IMR-90 (cell line): ENCODE results near the gene AMACR. TPM values are rescaled to one million over a fixed set of nuclear protein-coding genes. Genes with fewer than 3 reads are reported as not detected.

Experiments
- ATAC-seq: fragments of 200-7000 bp; cut with Tn5 transposase; 2 replicates; pipeline ENCODE4 v1.9.1; 2020; ENCODE audit warnings: low read depth, mild to moderate bottlenecking, moderate library complexity
- BruUV-seq: library from RNA; stranded (reverse); fragments of 400-500 nt; replicated peaks from 2 replicates; lab custom pipeline; 2021; lab: Mats Ljungman, UMichigan
- CTCF ChIA-PET: fragments of 300-600 bp; formaldehyde crosslinking; extraction: SDS; loops from one replicate; lab custom pipeline; 2021; ENCODE audit warnings: antibody characterized with exemption; lab: Yijun Ruan, JAX
- POLR2A ChIA-PET: fragments of 300-600 bp; sonication (Branson Sonifier 250); formaldehyde crosslinking; loops from one replicate; lab custom pipeline; 2022; ENCODE audit warnings: antibody characterized with exemption; ENCODE audit not compliant: unreplicated experiment; lab: Charles Lee
- DNase-seq: peaks from one replicate; pipeline ENCODE4 v3.0.0; 2013
- H2AFZ ChIP-seq: replicated peaks from 2 replicates; pipeline ENCODE3; 2013; ENCODE audit warnings: low read length, mild to moderate bottlenecking; ENCODE audit not compliant: poor library complexity
- H2AK5ac ChIP-seq: 2 replicates; pipeline ENCODE4 v1.6.1; 2013; ENCODE audit warnings: low read depth, low read length, inconsistent platforms
- H2AK9ac ChIP-seq: replicated peaks from 2 replicates; pipeline ENCODE3; 2013; ENCODE audit warnings: mild to moderate bottlenecking, low read depth, low read length, moderate library complexity; ENCODE audit not compliant: poor library complexity
- H2BK120ac ChIP-seq: 2 replicates; pipeline ENCODE4 v1.6.1; 2013; ENCODE audit warnings: low read depth, low read length, inconsistent platforms
- H2BK15ac ChIP-seq: 3 replicates; pipeline ENCODE4 v1.6.1; 2013; ENCODE audit warnings: low read depth, low read length, inconsistent platforms
- H2BK20ac ChIP-seq: 2 replicates; pipeline ENCODE4 v1.6.1; 2013; ENCODE audit warnings: low read depth, mild to moderate bottlenecking, inconsistent platforms, low read length, moderate library complexity
- H2BK5ac ChIP-seq: 2 replicates; pipeline ENCODE4 v1.6.1; 2013; ENCODE audit warnings: mild to moderate bottlenecking, low read depth, low read length, inconsistent platforms; ENCODE audit not compliant: poor library complexity, severe bottlenecking
- H3K14ac ChIP-seq: replicated peaks from 2 replicates; pipeline ENCODE4 v1.6.1; 2013; ENCODE audit warnings: low read depth, low read length, inconsistent platforms
- H3K18ac ChIP-seq: 2 replicates; pipeline ENCODE4 v1.6.1; 2013; ENCODE audit warnings: low read depth, low read length, control low read depth
- H3K23ac ChIP-seq: 2 replicates; pipeline ENCODE4 v1.6.1; 2013; ENCODE audit warnings: low read depth, low read length, inconsistent platforms
- H3K27ac ChIP-seq: 2 replicates; pipeline ENCODE4 v1.5.1; 2013; ENCODE audit warnings: mild to moderate bottlenecking, control low read depth, low read length; ENCODE audit not compliant: insufficient read depth
- H3K27me3 ChIP-seq: 2 replicates; pipeline ENCODE4 v1.6.1; 2013; ENCODE audit warnings: low read length; ENCODE audit not compliant: control insufficient read depth, insufficient read depth
- H3K36me3 ChIP-seq: 2 replicates; pipeline ENCODE4 v1.6.1; 2013; ENCODE audit warnings: low read length, mixed read lengths; ENCODE audit not compliant: control insufficient read depth, insufficient read depth
- H3K4ac ChIP-seq: 2 replicates; pipeline ENCODE4 v1.6.1; 2013; ENCODE audit warnings: low read depth, low read length, inconsistent platforms
- H3K4me1 ChIP-seq: 2 replicates; pipeline ENCODE4 v1.6.1; 2013; ENCODE audit warnings: low read length, mixed read lengths; ENCODE audit not compliant: control insufficient read depth, insufficient read depth
- H3K4me2 ChIP-seq: 2 replicates; pipeline ENCODE4 v1.6.1; 2013; ENCODE audit warnings: low read depth, mild to moderate bottlenecking, control low read depth, low read length, moderate library complexity
- H3K4me3 ChIP-seq: 2 replicates; pipeline ENCODE4 v1.5.1; 2013; ENCODE audit warnings: low read depth, mild to moderate bottlenecking, control low read depth, low read length, moderate library complexity; ENCODE audit not compliant: insufficient read depth
- H3K56ac ChIP-seq: 2 replicates; pipeline ENCODE4 v1.6.1; 2013; ENCODE audit warnings: low read length, inconsistent platforms; ENCODE audit not compliant: insufficient read depth; ENCODE audit errors: extremely low read depth
- H3K79me1 ChIP-seq, 2 experiments: 2 replicates each; pipeline ENCODE4 v1.6.1; 2013; ENCODE audit warnings: low read length in 2 of 2, inconsistent platforms in 1 of 2, low read depth in 1 of 2
- H3K9ac ChIP-seq: 2 replicates; pipeline ENCODE4 v1.6.1; 2013; ENCODE audit warnings: low read depth, low read length, control low read depth
- H3K9me1 ChIP-seq: 2 replicates; pipeline ENCODE4 v1.6.1; 2013; ENCODE audit warnings: low read length, inconsistent platforms; ENCODE audit not compliant: insufficient read depth
- H3K9me3 ChIP-seq: 2 replicates; pipeline ENCODE4 v1.6.1; 2013; ENCODE audit warnings: low read length; ENCODE audit not compliant: control insufficient read depth, insufficient read depth
- H4K20me1 ChIP-seq: 2 replicates; pipeline ENCODE4 v1.6.1; 2013; ENCODE audit warnings: low read length, inconsistent platforms; ENCODE audit not compliant: insufficient read depth
- H4K5ac ChIP-seq: 2 replicates; pipeline ENCODE4 v1.6.1; 2013; ENCODE audit warnings: mild to moderate bottlenecking, low read depth, low read length, control low read depth
- H4K8ac ChIP-seq, 2 experiments: 2 replicates each; pipeline ENCODE4 v1.6.1; 2013; ENCODE audit warnings: low read depth in 2 of 2, low read length in 2 of 2, control low read depth in 1 of 2, inconsistent platforms in 1 of 2
- H4K91ac ChIP-seq: 2 replicates; pipeline ENCODE4 v1.6.1; 2013; ENCODE audit warnings: low read depth, low read length, inconsistent platforms; ENCODE audit not compliant: insufficient read depth
- BHLHE40 ChIP-seq: fragments of 150-350 bp; IDR thresholded peaks from 2 replicates; pipeline ENCODE4 v1.6.1; 2016; ENCODE audit warnings: mild to moderate bottlenecking, low read depth, low read length
- CEBPB ChIP-seq: IDR thresholded peaks from 2 replicates; pipeline ENCODE4 v1.6.1; 2012; ENCODE audit warnings: low read depth, low read length, improper control_type of control experiment
- CHD1 ChIP-seq: IDR thresholded peaks from 2 replicates; pipeline ENCODE4 v1.6.1; 2012; ENCODE audit warnings: low read depth, low read length, improper control_type of control experiment
- CTCF ChIP-seq: conservative IDR thresholded peaks from 2 replicates; pipeline ENCODE4 v1.5.1; 2012; ENCODE audit warnings: mild to moderate bottlenecking, low read depth, low read length, improper control_type of control experiment
- ELK1 ChIP-seq: fragments of 150-350 bp; IDR thresholded peaks from 2 replicates; pipeline ENCODE4 v1.6.1; 2016; ENCODE audit warnings: low read depth, mild to moderate bottlenecking, low read length, moderate library complexity, borderline replicate concordance
- FOS ChIP-seq: fragments of 150-350 bp; IDR thresholded peaks from 2 replicates; pipeline ENCODE4 v1.6.1; 2016; ENCODE audit warnings: low read depth, low read length
- MAFK ChIP-seq: IDR thresholded peaks from 2 replicates; pipeline ENCODE4 v1.6.1; 2012; ENCODE audit warnings: low read depth, low read length, improper control_type of control experiment
- MAZ ChIP-seq: IDR thresholded peaks from 2 replicates; pipeline ENCODE4 v1.6.1; 2012; ENCODE audit warnings: low read depth, mild to moderate bottlenecking, low read length, improper control_type of control experiment, moderate library complexity, borderline replicate concordance
- MXI1 ChIP-seq: IDR thresholded peaks from 2 replicates; pipeline ENCODE4 v1.6.1; 2012; ENCODE audit warnings: low read depth, mild to moderate bottlenecking, low read length, moderate library complexity, borderline replicate concordance
- NFE2L2 ChIP-seq: fragments of 150-350 bp; IDR thresholded peaks from 2 replicates; pipeline ENCODE4 v1.6.1; 2016; ENCODE audit warnings: low read depth, mild to moderate bottlenecking, low read length
- POLR2A ChIP-seq: IDR thresholded peaks from 2 replicates; pipeline ENCODE4 v1.6.1; 2012; ENCODE audit warnings: mild to moderate bottlenecking, low read depth, low read length
- RAD21 ChIP-seq: IDR thresholded peaks from 2 replicates; pipeline ENCODE4 v1.6.1; 2012; ENCODE audit warnings: low read length, improper control_type of control experiment
- RCOR1 ChIP-seq: IDR thresholded peaks from 2 replicates; pipeline ENCODE4 v1.6.1; 2012; ENCODE audit warnings: mild to moderate bottlenecking, low read length, improper control_type of control experiment; ENCODE audit not compliant: insufficient replicate concordance
- RFX5 ChIP-seq: IDR thresholded peaks from 2 replicates; pipeline ENCODE4 v1.8.0; 2012; ENCODE audit warnings: low read depth, mild to moderate bottlenecking, low read length, moderate library complexity
- SMC3 ChIP-seq: fragments of 150-350 bp; IDR thresholded peaks from 2 replicates; pipeline ENCODE4 v1.6.1; 2016; ENCODE audit warnings: low read depth, mild to moderate bottlenecking, antibody characterized with exemption, low read length, moderate library complexity
- USF2 ChIP-seq: fragments of 150-350 bp; IDR thresholded peaks from 2 replicates; pipeline ENCODE4 v1.6.1; 2017; ENCODE audit warnings: mild to moderate bottlenecking, antibody characterized with exemption, low read length, low read depth
- WGBS, 2 experiments: methylation state at CpG; one replicate each; pipeline versions ENCODE4 v1.1.5 to v1.1.7; 2013; ENCODE audit warnings: missing lambda C conversion rate in 2 of 2; ENCODE audit not compliant: insufficient read length in 1 of 2; ENCODE audit errors: extremely low coverage in 2 of 2; 5-methylcytosine and 5-hydroxymethylcytosine counted together
- dilution Hi-C: fragments of 300-500 bp; cut with HindIII; formaldehyde crosslinking; loops from one replicate; pipeline ENCODE4 v1.14.3; 2018; ENCODE audit warnings: low sequenced_read_pairs; ENCODE audit not compliant: unreplicated experiment
- in situ Hi-C: fragments of 300-500 bp; cut with MboI; formaldehyde crosslinking; loops from 3 replicates; pipeline ENCODE4 v1.14.3; 2019; ENCODE audit warnings: low sequenced_read_pairs, inconsistent platforms, mixed read lengths
- intact Hi-C: fragments of 100-400 bp; cut with micrococcal nuclease; formaldehyde crosslinking; loops from 2 replicates; pipeline ENCODE4 v1.10.0; 2022
- polyA plus RNA-seq, 3 experiments: library from polyadenylated mRNA; depleted of rRNA; stranded (reverse); fragments of >200 nt; gene quantifications; 2 replicates each; pipeline ENCODE4 v1.2.3, GENCODE V29; 2012; ENCODE audit warnings: low replicate concordance in 1 of 3
- total RNA-seq: library from RNA; depleted of rRNA; stranded (reverse); fragments of >200 nt; gene quantifications from 2 replicates; pipeline ENCODE4 v1.2.3, GENCODE V29; 2012

Gene AMACR
- total and polyA plus RNA-seq, 2 of the 4 experiments (the other 2 are of a cell fraction) = 8.2 to 12.9 TPM

- Histone ChIP-seq H2AFZ (no peak overlapping the region), H3K56ac (no peak overlapping the region), H3K79me1 (no peaks in the 10 kb centered on the region), H3K9me3 (no peaks in the 10 kb centered on the region), H3K18ac (no peak overlapping the region), H3K14ac (no peak overlapping the region), H3K4me3 (no peak overlapping the region), H3K36me3 (no peaks in the 10 kb centered on the region), H4K8ac (no peak overlapping the region), H2BK5ac (no peak overlapping the region), H3K4me1 (peaks cover 3% of the 10 kb centered on the region; the same call in 1 of the 2 replicates), H2BK15ac (no peak overlapping the region), H2AK9ac (no peak overlapping the region), H3K27ac (no peak overlapping the region), H3K9me1 (no peaks in the 10 kb centered on the region), H3K23ac (no peak overlapping the region), H4K5ac (no peak overlapping the region), H2AK5ac (no peak overlapping the region), H4K91ac (no peak overlapping the region), H3K4ac (no peak overlapping the region), H3K9ac (no peak overlapping the region), H3K27me3 (peaks cover 14% of the 10 kb centered on the region), H4K20me1 (no peaks in the 10 kb centered on the region), H3K4me2 (no peak overlapping the region), H2BK120ac (no peak overlapping the region), H2BK20ac (no peak overlapping the region)
- in situ Hi-C loops = loop anchor here (25.0 kb wide), 1 partner anchor 911 kb away; no protein-coding TSS in a partner anchor
- ATAC-seq (peak; percentile 44), DNase-seq (peak; percentile 35)
- TF ChIP-seq CHD1 (no peak), CEBPB (no peak), MAFK (no peak), RCOR1 (no peak), POLR2A (no peak), CTCF (no peak), RAD21 (no peak), ELK1 (no peak), RFX5 (no peak), MXI1 (no peak), USF2 (no peak), SMC3 (no peak), BHLHE40 (no peak), NFE2L2 (no peak), FOS (no peak), MAZ (no peak)
- CTCF ChIA-PET = interaction anchor here (0.6 kb wide), 1 partner anchor 8 kb away, joined by 3 read pairs; no protein-coding TSS in a partner anchor
- intact Hi-C loops = no loop called here
- no TSS peak for BruUV-seq
- POLR2A ChIA-PET = interaction anchor here (0.6 kb wide), 1 partner anchor 30 kb away, joined by 3 read pairs; no protein-coding TSS in a partner anchor
- dilution Hi-C loops = no loop called here
- WGBS, 2 experiments = no CpG with 5 or more reads among the region's 5 CpGs
These were observed 32.0 kb downstream of the AMACR start for GRCh38 chr5:33975852-33976251.
